Stimulated activated CD8-positive, alpha-beta memory T cell treated with anti-CD3 and anti-CD28 coated beads, Interleukin-15, amount 100 ng/mL, for 48 hours (primary cell): ENCODE measurements around the gene SMARCA4.

Experiments used
- DNase-seq, 2 donors: peaks; one replicate each; pipeline ENCODE4 v3.0.0-alpha.2; 2020; ENCODE audit warnings: low read depth in 2 of 2

The SMARCA4 gene

DNA sequence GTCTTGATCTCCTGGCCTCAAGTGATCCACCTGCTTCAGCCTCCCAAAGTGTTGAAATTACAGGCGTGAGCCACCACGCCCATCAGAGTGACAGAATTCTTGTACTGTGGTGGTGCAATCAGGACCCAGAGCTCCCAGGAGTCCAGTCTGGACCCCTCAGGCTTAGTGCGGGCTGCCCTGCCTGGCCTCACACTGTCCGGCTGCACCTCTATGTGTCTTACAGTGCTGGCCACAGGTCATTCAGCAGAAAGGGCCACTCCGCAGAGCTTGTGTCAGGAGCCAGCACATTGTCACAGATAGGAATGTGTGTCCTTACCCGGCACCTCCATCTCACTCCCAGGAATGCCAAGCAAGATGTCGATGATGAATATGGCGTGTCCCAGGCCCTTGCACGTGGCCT, 49.2 kb downstream of the SMARCA4 start:
- no peak for DNase-seq

DNA sequence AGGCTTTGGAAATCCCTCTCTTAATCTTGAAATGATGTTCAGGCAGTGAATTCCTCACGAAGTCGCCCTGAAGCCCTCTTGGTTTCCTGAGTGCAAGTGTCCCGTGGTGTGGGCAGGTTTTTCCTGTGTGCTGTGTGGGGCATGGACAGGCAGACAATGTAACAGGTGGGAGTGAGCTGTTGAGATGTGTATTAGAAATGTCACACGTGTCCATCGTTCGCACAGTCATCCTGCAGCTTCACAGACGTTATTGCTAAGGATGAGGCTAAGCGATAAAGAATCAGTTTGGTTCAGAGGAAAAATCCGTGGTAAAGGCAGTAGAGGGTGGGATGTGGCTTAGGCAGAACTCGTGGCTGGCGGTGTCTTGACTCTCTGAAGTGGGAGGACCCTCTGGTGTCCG, 51.7 kb downstream of the SMARCA4 start:
- no peak for DNase-seq

DNA sequence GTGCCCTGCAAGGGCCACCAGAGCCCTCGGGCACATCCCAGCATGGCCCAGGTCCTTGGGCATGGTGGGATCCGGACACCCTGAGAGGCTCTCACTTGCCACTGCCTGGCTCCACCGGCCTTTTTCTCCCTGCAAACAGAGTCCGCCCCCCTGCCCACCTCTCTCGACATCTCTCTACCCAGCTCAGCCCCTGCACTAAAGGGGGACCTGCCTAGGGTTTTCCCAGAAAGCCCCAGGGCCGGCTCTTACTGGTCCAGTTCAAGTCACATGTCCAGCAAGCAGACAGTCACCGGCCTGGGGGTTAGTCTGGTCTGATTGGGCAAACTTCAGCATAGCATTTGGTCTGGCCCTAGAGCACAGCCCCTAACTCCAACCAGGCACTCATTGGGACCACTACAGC, 52.9 kb downstream of the SMARCA4 start:
- no peak for DNase-seq

DNA sequence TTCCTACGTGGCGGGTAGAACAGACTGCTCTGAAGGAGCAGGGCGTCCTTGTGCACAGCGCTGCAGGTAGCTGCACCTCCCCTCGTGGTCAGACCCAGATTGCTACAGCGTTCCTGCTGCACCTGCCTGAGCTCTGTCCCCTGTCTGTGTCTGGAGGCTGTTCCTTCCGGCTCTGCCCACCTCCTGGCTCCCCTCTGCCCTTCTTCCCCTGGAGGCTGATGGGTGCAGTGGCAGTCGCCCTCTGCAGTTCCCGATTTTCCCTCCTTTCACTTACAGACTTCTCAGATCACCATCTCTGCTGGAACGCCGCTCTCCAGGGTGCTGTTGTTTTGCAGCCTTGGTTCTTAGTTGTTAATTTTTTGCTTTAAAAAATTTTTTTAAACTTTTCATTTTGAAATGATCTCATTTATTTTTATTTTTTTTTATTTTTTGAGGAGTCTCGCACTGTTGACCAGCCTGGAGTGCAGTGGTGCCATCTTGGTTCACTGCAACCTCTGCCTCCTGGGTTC, 53.6 kb downstream of the SMARCA4 start:
- DNase-seq, result no peak

DNA sequence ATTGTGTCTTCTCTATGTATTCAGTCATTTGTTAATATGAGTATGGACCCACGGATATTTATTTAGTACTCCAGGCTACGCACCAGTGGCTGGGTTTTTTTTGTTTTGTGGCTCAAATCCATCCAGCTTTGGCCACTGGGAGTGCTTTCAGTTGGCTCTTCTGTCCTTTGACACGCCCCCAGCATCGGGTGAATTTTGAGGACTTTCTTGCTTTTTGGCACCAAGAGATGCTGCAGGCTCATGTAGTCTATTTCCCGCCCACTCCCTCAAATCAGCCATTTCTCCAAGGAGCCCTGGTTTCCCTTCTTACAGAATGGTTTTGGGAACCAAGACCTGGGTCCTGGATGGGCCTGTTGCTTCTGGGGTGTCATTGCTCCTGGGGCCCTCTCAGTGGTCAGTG, 55.8 kb downstream of the SMARCA4 start:
- DNase-seq, result no peak

DNA sequence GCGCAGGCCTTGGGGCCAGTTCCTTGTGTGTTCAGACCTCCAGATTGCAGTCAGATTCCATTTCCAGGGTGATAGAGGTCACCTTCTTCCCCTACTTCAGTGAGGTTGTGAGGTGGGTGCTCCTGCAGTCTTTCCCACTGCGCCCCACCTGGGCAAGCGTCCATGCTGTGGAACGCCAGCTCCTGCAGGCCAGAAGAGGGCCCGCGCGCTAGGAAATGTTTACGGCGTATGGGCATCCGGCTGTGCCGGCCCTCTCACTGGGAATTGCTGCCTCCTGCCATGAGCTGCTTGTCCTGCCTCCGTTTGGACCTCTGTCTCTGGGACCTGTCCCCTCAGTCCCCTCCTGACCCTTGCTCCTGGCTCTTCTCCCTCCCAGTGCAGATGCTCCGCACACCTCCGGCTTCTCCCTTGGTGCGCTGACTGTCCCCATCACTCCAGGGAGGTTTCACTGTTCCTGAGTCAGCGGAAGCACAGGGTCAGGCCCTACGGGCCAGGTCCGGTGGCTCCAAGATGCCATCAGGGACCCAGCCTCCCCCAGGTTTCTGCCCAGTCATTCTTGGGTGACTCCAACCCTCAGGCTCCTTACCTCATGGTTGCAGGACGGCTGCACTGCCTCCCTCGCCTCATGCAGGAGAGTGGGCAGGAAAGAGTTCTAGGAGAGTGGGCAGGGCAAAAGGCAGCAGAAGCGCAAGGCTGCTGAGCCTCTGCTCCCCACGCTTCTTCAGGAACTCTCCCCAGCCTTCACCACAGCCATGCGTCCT, 56.6 kb downstream of the SMARCA4 start:
- no peak for DNase-seq

DNA sequence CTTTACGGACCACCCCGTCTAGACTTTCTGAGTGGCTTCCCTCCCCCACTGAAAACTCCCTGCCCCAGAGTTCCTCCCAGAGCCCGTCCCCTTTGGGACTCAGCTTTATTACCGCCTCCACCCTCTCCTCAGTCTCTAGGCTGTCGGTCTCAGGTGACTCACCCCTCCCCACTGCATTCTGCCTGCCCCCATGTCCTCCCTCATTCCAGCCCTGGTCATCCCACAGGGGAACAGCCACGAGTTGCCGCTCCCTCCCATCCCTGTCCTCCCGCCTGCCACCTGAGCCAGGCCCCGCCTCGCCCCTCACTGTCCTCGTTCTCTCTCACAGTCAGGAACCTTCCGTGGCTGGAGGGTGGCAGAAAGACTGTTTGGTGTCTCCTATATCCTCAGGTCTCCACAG, 57.3 kb downstream of the SMARCA4 start:
- DNase-seq, result no peak

DNA sequence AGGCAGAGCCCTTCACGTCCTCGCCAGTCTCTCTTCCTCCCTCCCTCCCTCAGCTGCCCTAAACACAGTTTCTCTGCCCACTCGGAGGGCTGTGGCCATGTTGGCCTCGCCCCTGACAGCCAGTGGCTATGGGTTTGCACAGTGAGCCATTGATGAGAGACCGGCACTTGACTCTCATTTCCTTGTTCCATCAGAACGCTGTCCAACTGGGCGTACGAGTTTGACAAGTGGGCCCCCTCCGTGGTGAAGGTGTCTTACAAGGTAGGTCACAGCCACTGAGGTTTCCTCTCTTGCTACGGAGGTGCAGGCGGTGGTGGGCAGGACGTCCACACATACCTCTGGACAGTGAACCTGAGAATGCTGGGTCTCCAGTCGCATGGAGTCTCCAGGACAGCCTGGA, 57.9 kb downstream of the SMARCA4 start:
- no peak for DNase-seq

DNA sequence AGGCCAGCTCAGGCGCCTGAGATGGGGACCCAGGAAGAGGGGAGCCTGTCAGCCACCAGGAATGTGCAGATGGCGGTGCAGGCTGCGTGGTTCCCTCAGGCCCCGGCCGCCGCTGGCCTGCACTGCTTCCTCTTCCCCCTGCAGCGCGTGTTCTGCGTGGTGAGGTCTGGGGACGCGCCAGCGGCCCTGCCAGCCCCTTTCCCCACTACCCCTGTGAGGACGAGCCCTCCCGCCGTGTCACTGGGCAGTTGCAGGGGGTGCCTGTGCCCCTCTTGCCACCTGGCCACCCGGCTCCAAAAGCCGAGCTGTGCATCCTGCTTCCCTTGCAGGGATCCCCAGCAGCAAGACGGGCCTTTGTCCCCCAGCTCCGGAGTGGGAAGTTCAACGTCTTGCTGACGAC, 58.4 kb downstream of the SMARCA4 start:
- no peak for DNase-seq

DNA sequence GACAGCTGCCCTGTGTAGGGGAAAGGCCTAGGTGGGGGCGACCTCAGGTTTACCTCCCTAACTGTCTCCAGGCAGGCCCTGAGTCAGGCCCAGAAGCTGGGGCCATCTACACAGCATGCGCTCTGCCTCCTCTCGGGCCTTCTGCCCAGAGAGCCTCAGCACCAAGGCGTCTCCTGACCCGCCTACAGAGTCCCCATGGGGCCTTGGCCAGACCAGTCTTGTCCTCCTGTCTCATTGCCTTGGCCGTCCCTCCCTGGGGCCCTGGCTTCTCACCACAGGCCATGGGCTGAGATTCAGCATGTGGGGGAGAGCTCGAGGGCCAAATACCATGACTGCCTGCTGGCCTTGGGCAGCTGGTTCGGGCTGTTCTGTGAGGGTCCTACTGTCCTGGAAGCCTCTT, 59.0 kb downstream of the SMARCA4 start:
- DNase-seq, result no peak

DNA sequence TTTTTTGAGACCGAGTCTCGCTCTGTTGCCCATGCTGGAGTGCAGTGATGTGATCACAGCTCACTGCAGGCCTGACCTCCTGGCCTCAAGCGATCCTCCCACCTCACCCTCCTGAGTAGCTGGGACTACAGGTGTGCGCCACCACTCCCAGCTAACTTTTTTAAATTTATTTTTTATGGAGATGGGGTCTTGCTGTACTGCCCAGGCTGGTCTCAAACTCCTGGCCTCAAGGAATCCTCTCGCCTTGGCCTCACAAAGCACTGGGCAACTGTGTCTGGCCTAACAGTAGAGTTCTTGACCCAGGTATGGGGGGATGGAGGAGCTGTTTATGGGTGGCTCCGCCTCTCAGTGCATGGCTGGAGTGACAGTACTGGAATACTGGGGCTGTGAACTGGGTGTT, 59.6 kb downstream of the SMARCA4 start:
- DNase-seq, result no peak

DNA sequence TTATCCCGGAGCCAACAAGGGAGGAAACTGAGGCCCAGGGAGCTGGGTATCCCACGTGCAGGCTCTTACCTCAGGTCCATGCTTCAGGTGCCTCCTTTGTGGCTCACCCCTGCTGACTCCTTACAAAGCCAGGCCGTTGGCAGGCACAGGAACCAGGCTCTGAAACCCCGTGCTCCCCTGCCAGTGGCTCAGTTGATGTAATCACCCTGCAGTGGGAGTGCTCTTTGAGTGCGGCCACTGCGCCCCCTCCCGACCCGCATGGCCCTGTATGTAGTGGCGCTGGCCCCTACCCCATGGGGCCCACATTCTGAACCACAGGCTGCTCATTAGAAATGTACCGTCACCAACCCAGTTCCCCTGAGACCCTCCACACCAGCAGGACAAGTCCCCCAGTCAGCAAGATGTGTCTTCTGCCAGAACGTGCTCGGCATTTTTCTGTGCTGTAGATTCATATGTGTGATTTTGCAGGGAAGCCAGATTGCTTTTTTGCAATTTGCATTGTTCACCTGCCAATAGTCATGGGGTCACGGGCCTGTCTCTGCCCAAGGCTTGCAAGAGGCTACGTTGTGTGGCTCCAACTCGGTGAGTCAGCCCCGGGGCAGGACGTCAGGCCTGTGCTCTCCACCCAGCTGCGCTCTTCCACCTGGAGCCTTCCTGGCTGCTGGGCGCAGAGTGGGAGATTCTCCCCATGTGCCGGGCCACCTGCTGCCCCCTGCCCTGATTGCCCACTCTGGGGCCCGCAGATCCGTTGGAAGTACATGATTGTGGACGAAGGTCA, 60.3 kb downstream of the SMARCA4 start:
- DNase-seq, result no peak

DNA sequence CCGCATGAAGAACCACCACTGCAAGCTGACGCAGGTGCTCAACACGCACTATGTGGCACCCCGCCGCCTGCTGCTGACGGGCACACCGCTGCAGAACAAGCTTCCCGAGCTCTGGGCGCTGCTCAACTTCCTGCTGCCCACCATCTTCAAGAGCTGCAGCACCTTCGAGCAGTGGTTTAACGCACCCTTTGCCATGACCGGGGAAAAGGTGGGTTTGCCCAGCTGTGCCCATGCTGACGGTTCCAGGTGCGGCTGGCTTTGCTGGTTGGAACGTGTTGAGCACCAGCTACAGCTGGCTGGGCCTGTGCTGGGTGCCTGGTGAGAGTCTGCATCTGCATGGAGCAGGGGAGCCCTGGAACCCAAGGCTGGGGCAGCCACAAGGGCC, 60.9 kb downstream of the SMARCA4 start:
- no peak for DNase-seq

DNA sequence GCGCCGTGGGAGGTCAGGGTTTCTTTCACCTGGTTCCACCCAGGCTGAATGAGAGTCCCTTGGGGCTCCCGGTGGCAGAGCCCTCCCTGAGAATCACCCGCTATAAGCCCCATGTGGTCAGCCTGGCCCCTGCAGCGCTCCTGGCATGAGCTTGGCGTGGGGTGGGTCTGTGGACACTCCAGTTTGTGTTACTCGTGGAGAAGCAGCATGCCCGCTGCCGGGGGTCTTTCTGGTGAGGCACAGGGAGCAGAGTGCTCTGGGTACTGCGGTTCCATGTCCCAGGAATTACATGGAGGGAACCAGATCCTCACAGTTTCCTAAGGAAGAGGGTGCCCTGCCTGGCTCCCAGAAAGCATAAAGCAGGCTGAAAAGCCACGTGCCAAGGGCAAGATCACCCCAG, 62.2 kb downstream of the SMARCA4 start:
- DNase-seq, result no peak

DNA sequence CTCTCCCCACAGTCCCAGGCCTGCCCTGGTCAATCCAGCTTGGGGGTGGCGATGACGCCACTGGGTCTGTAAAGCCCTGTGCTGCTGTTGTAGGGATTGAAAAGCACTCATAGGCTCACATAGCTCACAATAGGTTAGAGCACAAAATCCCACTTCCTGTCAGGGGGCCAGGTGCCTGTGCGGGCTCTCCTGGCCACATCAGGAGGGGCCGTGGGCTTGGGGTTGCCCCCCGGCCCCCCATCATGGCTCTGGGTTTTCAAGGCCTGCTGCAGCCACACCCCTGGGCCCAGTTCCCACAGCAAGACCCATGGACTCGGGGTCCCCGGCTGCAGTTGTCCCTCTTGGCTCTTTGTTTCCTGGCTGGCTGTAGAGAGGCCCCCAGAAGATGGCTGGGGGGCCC, 62.9 kb downstream of the SMARCA4 start:
- DNase-seq, result no peak

DNA sequence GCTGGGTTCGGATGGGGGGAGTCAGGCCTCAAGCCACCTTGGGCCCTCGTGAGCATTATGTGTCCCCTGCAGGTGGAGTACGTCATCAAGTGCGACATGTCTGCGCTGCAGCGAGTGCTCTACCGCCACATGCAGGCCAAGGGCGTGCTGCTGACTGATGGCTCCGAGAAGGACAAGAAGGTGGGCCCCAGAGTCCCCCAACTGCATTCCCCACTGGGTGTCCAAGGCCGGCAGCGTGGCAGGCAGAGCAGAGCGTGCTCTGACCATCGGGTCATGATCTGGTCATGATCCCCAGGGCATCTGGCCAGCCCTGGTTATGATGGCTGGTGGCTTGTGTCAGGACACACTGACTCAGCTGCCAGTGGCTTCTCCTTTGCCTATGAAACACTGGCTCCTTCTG, 63.4 kb downstream of the SMARCA4 start:
- DNase-seq, result no peak

DNA sequence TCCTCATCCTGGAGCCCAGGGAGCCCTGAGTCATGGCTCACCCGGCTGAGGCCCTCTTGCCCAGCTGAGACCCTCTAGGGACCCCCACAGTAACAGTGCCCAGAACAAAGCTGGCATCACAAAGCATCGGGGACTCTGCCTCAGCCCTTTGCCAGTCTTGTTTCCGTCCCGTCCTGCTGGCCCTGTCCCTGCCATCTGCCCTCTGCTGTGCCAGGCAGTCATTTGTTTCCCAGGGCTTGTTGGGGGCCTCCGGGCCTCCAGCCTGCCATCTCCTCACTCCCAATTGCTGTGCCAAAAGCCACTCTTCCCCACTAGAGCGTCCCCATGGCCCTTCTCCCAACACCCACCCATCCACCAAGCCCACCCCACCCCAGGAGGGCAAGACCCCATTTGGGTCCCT, 64.2 kb downstream of the SMARCA4 start:
- no peak for DNase-seq

DNA sequence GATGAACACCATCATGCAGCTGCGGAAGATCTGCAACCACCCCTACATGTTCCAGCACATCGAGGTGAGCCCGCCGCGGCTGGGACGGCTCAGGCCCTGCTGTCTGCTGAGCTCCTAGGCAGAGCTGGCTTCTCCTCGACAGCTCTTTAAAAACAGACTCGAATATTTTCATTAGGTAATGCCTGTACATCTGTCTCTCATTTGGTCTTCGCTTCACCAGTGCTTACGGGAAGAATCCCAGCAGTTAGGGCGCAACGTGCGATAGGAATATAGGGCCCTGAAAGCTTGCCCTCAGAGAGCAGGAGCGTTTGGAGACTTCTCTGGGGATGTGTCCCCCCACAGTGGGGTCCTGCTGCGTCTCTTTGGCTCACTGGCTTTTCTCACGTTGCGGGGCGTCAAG, 64.6 kb downstream of the SMARCA4 start:
- DNase-seq, result no peak

DNA sequence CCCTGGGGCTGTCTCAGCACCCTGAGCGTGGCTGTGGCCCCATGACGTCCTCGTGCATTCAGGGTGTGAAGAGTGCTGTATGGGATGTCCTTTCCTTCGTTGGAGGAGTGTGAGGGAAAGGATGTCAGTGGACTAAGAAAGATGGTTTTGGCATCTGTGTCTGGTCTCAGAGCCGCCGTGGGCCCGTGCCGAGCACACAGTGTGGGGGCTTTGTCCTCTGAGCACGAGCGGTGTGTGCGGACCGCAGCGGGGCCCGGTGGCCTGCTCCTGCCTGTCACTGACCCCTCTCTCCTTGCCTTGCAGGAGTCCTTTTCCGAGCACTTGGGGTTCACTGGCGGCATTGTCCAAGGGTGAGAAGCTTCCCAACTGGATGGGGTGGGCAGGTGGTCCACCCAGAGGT, 65.2 kb downstream of the SMARCA4 start:
- DNase-seq, result no peak

DNA sequence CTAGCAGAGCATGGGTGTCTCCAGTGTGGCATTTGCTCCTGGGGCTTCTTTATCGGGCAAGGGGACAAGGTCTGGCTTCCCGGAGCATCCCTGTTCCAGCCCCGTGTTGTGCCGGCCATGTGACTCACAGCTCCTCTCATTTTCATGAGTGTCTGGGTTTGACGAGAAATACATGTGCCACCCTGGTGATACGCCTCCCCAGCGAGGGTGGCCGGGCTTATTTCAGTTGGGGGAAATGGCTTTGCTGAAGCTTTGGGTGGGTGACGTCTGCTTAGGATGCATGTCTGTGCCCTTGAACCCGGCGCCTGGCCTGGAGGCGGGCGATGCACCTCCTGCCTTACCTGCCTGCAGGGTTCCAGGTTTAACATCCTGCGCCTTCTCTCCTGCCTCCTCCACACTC, 66.6 kb downstream of the SMARCA4 start:
- DNase-seq, result no peak

DNA sequence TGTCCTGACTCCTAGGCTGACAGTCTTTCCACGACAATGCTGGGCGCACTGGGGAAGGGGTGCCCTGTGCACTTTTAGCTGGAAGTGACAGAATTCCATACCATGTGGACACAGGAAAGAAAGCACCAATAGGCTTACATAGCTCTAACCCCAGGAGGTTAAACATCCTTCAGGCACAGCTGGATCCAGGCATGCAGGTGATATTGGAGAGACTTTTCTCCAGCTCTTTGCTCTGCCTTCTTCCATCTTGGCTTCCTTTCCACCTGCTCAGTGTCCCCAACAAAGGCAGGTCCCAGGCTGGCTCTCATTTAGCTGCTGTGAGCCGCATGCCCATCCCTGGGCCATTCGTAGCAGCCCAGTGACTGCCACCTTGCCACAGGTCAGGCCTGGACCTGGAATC, 67.3 kb downstream of the SMARCA4 start:
- no peak for DNase-seq

DNA sequence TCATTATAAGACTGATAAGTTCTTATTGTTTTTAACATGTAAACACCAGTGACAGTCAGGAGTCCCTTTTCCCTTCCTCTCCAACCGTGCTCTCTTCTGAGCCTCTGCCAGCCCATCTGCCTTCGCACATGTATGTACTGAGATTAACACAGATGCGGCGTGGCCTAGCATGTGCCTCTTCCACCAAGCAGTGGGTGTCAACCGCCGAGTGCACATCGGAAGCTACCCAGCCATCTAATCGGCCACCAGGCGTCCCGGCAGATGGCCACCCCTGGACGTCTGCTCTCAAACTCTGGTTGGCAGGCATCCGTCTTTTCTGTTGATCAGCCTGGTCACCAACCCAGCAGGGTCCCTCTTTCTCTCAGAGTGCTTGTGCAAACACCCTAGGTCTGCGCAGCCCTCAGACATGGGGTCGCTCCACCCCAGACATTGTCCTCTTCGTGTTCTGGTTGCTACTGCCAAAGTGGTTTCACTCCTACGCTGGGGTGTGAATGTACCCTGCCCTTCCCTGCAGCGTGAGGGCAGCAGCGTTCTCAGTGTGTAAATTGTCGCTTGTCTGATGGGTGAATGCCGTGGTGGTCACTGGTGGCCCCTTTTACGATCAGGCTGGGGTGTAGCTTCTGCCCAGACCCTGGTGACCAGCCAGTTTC, 70.7 kb downstream of the SMARCA4 start:
- DNase-seq, result no peak

DNA sequence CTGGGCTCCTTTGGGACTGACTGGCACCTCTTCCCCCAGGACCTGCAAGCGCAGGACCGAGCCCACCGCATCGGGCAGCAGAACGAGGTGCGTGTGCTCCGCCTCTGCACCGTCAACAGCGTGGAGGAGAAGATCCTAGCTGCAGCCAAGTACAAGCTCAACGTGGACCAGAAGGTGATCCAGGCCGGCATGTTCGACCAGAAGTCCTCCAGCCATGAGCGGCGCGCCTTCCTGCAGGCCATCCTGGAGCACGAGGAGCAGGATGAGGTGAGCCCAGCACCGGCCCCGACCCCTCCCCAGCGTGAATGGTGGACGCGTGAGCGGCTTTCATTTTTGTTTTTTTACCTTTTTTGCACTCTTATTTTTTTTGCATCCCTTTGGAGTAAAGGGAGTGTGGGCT, 72.4 kb downstream of the SMARCA4 start:
- no peak for DNase-seq
